ENCODE measurements around the gene RWDD4.

DNA sequence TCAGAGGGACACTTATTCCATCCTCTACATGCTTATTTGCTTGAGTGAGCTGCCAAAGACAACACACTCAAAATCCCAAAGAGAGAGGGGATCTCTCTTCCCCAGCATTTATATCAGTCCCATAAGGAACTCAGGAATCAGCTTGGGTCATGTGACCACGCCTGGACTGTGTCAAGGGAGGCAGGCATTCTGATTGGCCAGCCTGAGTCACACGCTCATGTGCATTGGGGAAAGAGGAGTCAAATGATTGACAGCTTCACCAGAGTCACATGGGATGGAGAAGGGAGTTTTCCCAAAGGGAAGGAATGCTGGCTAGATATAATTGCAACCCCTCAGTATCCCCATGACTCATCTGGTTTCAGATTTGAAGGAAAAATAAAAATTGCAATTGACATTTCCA, 49.0 kb downstream of the RWDD4 start:
- TF ChIP-seq, protein P1, sequence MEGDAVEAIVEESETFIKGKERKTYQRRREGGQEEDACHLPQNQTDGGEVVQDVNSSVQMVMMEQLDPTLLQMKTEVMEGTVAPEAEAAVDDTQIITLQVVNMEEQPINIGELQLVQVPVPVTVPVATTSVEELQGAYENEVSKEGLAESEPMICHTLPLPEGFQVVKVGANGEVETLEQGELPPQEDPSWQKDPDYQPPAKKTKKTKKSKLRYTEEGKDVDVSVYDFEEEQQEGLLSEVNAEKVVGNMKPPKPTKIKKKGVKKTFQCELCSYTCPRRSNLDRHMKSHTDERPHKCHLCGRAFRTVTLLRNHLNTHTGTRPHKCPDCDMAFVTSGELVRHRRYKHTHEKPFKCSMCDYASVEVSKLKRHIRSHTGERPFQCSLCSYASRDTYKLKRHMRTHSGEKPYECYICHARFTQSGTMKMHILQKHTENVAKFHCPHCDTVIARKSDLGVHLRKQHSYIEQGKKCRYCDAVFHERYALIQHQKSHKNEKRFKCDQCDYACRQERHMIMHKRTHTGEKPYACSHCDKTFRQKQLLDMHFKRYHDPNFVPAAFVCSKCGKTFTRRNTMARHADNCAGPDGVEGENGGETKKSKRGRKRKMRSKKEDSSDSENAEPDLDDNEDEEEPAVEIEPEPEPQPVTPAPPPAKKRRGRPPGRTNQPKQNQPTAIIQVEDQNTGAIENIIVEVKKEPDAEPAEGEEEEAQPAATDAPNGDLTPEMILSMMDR (conservative IDR thresholded peaks at IDR 0.05; ENCODE audit: low read depth, low read length): no peak
- no peak for TF ChIP-seq CEBPB (IDR thresholded peaks at IDR 0.05; ENCODE audit: low read depth, low read length)
- no peak for TF ChIP-seq POLR2A (IDR thresholded peaks at IDR 0.05; ENCODE audit: low read depth, low read length)
- no peak for TF ChIP-seq SMC3 (IDR thresholded peaks at IDR 0.05; ENCODE audit: low read depth, low read length)
- no peak for TF ChIP-seq FOS (IDR thresholded peaks at IDR 0.05; ENCODE audit: low read depth, low read length)
- TF ChIP-seq RCOR1 (IDR thresholded peaks at IDR 0.05; ENCODE audit: insufficient replicate concordance, low read length): no peak
- no peak for TF ChIP-seq RFX5 (IDR thresholded peaks at IDR 0.05; ENCODE audit: low read depth, low read length)
- TF ChIP-seq RAD21 (IDR thresholded peaks at IDR 0.05; ENCODE audit: low read length): no peak
- TF ChIP-seq, protein P2, sequence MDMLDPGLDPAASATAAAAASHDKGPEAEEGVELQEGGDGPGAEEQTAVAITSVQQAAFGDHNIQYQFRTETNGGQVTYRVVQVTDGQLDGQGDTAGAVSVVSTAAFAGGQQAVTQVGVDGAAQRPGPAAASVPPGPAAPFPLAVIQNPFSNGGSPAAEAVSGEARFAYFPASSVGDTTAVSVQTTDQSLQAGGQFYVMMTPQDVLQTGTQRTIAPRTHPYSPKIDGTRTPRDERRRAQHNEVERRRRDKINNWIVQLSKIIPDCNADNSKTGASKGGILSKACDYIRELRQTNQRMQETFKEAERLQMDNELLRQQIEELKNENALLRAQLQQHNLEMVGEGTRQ (IDR thresholded peaks at IDR 0.05; ENCODE audit: low read depth, low read length): peak; percentile 83
- TF ChIP-seq BHLHE40 (IDR thresholded peaks at IDR 0.05; ENCODE audit: low read depth, low read length): no peak
